Measurements from ENCODE around the gene DAB1. TPM values are rescaled to one million over a fixed set of nuclear protein-coding genes. Genes with fewer than 3 reads are reported as not detected.

DAB1 gene
- total and polyA plus RNA-seq, 10 of the 15 experiments (the other 5 are each of a cell fraction or from before 2014, with no cell fraction given) = 0.02 to 0.10 (median 0.03) TPM; not detected in 5

DNA sequence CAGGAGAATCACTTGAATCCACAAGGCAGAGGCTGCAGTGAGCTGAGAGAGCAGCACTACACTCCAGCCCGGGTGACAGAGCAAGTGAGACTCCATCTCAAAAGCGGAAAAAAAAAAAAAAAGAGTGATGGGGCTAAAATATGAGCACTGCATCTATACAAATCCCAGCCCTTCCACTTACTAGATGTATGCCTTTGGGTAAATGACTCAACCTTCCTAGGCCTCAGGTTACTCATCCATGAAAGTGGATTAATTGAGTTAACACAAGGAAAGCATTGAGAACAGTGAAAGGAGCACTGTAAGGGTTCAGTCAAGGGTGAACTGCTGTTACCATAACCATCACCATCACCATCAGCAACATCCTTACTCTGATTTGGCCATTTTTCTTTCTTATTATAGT is 231.6 kb downstream of the DAB1 start (continued):
- TF ChIP-seq, protein P1, sequence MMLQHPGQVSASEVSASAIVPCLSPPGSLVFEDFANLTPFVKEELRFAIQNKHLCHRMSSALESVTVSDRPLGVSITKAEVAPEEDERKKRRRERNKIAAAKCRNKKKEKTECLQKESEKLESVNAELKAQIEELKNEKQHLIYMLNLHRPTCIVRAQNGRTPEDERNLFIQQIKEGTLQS (IDR thresholded peaks at IDR 0.05; ENCODE audit: borderline replicate concordance, extremely low read depth, low read depth, low read length) = no peak
- TF ChIP-seq ETV6 (conservative IDR thresholded peaks at IDR 0.05 in 1 of 2, IDR thresholded peaks at IDR 0.05 in 1 of 2; ENCODE audit: borderline replicate concordance in 1 of 2, low read depth in 1 of 2) = no peak

DNA sequence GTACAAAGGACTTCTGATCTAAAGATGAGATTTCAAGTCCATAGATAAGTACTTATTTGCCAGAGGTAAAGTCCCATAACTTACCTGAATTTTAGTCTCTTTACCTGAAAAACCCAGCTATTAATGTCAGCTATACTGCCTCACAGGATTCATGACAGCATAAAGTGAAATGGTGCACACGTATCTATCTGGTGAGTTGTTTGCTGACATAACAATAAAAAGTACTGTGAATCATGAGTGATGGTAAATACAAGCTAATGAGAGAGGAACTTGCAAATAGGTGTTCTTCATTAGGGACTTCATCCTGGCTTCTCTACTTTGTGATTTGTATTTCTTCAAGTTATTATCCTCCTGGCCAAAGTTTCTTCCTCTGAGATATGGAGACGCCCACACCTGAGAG is 233.0 kb downstream of the DAB1 start:
- ChIA-PET RAD21 (ENCODE audit: unreplicated experiment) (no interaction called here), CTCF (no interaction called here), POLR2A (no interaction called here), SMC1A (ENCODE audit: uncharacterized antibody, unreplicated experiment) (no interaction called here)
- Histone ChIP-seq H3K4me1 (ENCODE audit: control insufficient read depth, insufficient read depth, low read length) (no peaks in the 10 kb centered on the region), H3K36me3 (ENCODE audit: control insufficient read depth in 2 of 2, insufficient read depth in 2 of 2, low read length in 1 of 2) (no peaks in the 10 kb centered on the region), H4K20me1 (ENCODE audit: control insufficient read depth, insufficient read depth) (no peaks in the 10 kb centered on the region), H3K27ac (ENCODE audit: control insufficient read depth, insufficient read depth) (no peak overlapping the region), H3K4me2 (ENCODE audit: control insufficient read depth, insufficient read depth) (no peak overlapping the region), H3K4me3 (no peak overlapping the region), H3K27me3 (replicated peaks in 1 of 2; ENCODE audit: control insufficient read depth in 2 of 2, insufficient read depth in 2 of 2, low read length in 1 of 2) (no peaks in the 10 kb centered on the region), H3K9ac (ENCODE audit: control insufficient read depth, insufficient read depth, low read length) (no peak overlapping the region), H3K79me2 (ENCODE audit: control insufficient read depth, insufficient read depth, low read length) (no peaks in the 10 kb centered on the region), H2AFZ (ENCODE audit: control insufficient read depth, low read depth, low read length) (no peak overlapping the region), H3K9me3 (replicated peaks; ENCODE audit: control insufficient read depth, insufficient read depth, low read length) (no peaks in the 10 kb centered on the region)
- no peak for FAIRE-seq
- ATAC-seq = no peak
- WGBS (ENCODE audit: insufficient coverage, insufficient replicate concordance, low lambda C conversion rate, missing lambda C conversion rate) = 9% methylated on average over 2 of the region's 2 CpGs
- BruUV-seq (replicated peaks) = no TSS peak
- no peak for DNase-seq (ENCODE audit: low read depth, low spot score)
- in situ Hi-C loops (cut with MboI) (no loop called here), intact Hi-C loops (cut with micrococcal nuclease; ENCODE audit: unreplicated experiment) (no loop called here)
- TF ChIP-seq GABPA (IDR thresholded peaks at IDR 0.05; ENCODE audit: low read depth) (no peak), POLR2AphosphoS2 (IDR thresholded peaks at IDR 0.05; ENCODE audit: low read depth, low read length) (no peak), MTA3 (IDR thresholded peaks at IDR 0.05; ENCODE audit: borderline replicate concordance, low read length) (no peak), TAF1 (IDR thresholded peaks at IDR 0.05; ENCODE audit: borderline replicate concordance, low read depth, low read length) (no peak), SRF (IDR thresholded peaks at IDR 0.05; ENCODE audit: low read depth in 2 of 2, low read length in 2 of 2) (no peak), SIN3A (IDR thresholded peaks at IDR 0.05; ENCODE audit: low read depth, low read length) (no peak), NFIC (IDR thresholded peaks at IDR 0.05; ENCODE audit: low read depth, low read length) (no peak), NR2F1 (conservative IDR thresholded peaks at IDR 0.05) (no peak), MYC (IDR thresholded peaks at IDR 0.05; ENCODE audit: insufficient read depth, insufficient read length, insufficient replicate concordance, low read length, severe bottlenecking) (no peak), KLF5 (IDR thresholded peaks at IDR 0.05; ENCODE audit: partially characterized antibody) (no peak), YBX1 (IDR thresholded peaks at IDR 0.05) (no peak)
- TF ChIP-seq, protein P2, sequence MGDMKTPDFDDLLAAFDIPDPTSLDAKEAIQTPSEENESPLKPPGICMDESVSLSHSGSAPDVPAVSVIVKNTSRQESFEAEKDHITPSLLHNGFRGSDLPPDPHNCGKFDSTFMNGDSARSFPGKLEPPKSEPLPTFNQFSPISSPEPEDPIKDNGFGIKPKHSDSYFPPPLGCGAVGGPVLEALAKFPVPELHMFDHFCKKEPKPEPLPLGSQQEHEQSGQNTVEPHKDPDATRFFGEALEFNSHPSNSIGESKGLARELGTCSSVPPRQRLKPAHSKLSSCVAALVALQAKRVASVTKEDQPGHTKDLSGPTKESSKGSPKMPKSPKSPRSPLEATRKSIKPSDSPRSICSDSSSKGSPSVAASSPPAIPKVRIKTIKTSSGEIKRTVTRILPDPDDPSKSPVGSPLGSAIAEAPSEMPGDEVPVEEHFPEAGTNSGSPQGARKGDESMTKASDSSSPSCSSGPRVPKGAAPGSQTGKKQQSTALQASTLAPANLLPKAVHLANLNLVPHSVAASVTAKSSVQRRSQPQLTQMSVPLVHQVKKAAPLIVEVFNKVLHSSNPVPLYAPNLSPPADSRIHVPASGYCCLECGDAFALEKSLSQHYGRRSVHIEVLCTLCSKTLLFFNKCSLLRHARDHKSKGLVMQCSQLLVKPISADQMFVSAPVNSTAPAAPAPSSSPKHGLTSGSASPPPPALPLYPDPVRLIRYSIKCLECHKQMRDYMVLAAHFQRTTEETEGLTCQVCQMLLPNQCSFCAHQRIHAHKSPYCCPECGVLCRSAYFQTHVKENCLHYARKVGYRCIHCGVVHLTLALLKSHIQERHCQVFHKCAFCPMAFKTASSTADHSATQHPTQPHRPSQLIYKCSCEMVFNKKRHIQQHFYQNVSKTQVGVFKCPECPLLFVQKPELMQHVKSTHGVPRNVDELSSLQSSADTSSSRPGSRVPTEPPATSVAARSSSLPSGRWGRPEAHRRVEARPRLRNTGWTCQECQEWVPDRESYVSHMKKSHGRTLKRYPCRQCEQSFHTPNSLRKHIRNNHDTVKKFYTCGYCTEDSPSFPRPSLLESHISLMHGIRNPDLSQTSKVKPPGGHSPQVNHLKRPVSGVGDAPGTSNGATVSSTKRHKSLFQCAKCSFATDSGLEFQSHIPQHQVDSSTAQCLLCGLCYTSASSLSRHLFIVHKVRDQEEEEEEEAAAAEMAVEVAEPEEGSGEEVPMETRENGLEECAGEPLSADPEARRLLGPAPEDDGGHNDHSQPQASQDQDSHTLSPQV (IDR thresholded peaks at IDR 0.05) = no peak
- TF ChIP-seq, protein P3, sequence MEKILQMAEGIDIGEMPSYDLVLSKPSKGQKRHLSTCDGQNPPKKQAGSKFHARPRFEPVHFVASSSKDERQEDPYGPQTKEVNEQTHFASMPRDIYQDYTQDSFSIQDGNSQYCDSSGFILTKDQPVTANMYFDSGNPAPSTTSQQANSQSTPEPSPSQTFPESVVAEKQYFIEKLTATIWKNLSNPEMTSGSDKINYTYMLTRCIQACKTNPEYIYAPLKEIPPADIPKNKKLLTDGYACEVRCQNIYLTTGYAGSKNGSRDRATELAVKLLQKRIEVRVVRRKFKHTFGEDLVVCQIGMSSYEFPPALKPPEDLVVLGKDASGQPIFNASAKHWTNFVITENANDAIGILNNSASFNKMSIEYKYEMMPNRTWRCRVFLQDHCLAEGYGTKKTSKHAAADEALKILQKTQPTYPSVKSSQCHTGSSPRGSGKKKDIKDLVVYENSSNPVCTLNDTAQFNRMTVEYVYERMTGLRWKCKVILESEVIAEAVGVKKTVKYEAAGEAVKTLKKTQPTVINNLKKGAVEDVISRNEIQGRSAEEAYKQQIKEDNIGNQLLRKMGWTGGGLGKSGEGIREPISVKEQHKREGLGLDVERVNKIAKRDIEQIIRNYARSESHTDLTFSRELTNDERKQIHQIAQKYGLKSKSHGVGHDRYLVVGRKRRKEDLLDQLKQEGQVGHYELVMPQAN (conservative IDR thresholded peaks at IDR 0.05) = no peak
- TF ChIP-seq, protein P4, sequence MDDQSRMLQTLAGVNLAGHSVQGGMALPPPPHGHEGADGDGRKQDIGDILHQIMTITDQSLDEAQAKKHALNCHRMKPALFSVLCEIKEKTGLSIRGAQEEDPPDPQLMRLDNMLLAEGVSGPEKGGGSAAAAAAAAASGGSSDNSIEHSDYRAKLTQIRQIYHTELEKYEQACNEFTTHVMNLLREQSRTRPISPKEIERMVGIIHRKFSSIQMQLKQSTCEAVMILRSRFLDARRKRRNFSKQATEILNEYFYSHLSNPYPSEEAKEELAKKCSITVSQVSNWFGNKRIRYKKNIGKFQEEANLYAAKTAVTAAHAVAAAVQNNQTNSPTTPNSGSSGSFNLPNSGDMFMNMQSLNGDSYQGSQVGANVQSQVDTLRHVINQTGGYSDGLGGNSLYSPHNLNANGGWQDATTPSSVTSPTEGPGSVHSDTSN (IDR thresholded peaks at IDR 0.05; ENCODE audit: insufficient replicate concordance, low read depth, low read length) = no peak
